ENCODE data around the gene CDH19. TPM values are rescaled to one million over a fixed set of nuclear protein-coding genes. Genes with fewer than 3 reads are reported as not detected.

The CDH19 gene
- polyA plus RNA-seq, 3 donors, result 0.01 TPM; not detected in 2

- WGBS (ENCODE audit: insufficient coverage), result 92% methylated on average over 2 of the region's 6 CpGs
- Histone ChIP-seq H3K4me2 (replicated peaks; ENCODE audit: extremely low read depth, low read length, poor library complexity, severe bottlenecking) (no peak overlapping the region), H3K9ac (ENCODE audit: insufficient read depth, low read length, poor library complexity, severe bottlenecking) (no peak overlapping the region), H3K9me3 (replicated peaks in 1 of 2; ENCODE audit: control insufficient read depth in 1 of 2, insufficient read depth in 1 of 2, low read length in 2 of 2) (no peaks in the 10 kb centered on the region), H3K4me1 (ENCODE audit: control insufficient read depth in 1 of 2, insufficient read depth in 2 of 2, low read length in 2 of 2) (no peaks in the 10 kb centered on the region), H3K27me3 (ENCODE audit: control insufficient read depth in 2 of 2, insufficient read depth in 2 of 2, low read length in 2 of 2) (no peaks in the 10 kb centered on the region), H2AFZ (ENCODE audit: insufficient read depth, low read depth, low read length, poor library complexity, severe bottlenecking) (no peak overlapping the region), H3K27ac (ENCODE audit: low read depth in 1 of 2, low read length in 2 of 2) (no peak overlapping the region), H3K36me3 (replicated peaks in 1 of 2; ENCODE audit: control insufficient read depth in 1 of 2, insufficient read depth in 2 of 2, low read length in 2 of 2) (no peaks in the 10 kb centered on the region), H3K79me2 (ENCODE audit: insufficient read depth, low read length) (no peaks in the 10 kb centered on the region), H3K4me3 (replicated peaks in 1 of 3; ENCODE audit: low read depth in 2 of 3, low read length in 3 of 3) (no peak overlapping the region), H4K20me1 (ENCODE audit: insufficient read depth, low read length) (no peaks in the 10 kb centered on the region)
- no peaks in the 10 kb centered on the region for H3K36me3 Mint-ChIP-seq
- intact Hi-C loops (cut with micrococcal nuclease), result no loop called here
- no peaks in the 10 kb centered on the region for H3K4me1 Mint-ChIP-seq
- no peak for DNase-seq
- no peak overlapping the region for H3K4me3 Mint-ChIP-seq
- no peaks in the 10 kb centered on the region for H3K9me3 Mint-ChIP-seq
- no peak overlapping the region for H3K27ac Mint-ChIP-seq
- no peak for TF ChIP-seq CTCF (IDR thresholded peaks at IDR 0.05)
- no peaks in the 10 kb centered on the region for H3K27me3 Mint-ChIP-seq (ENCODE audit: low read depth in 3 of 3)
These were observed 32.0 kb downstream of the CDH19 start for GRCh38 chr18:66571845-66572244.

GRCh38 chr18:66566616-66567015 lies 37.3 kb downstream of the CDH19 start:
- Mint-ChIP-seq H3K4me1 (no peaks in the 10 kb centered on the region), H3K27ac (no peak overlapping the region), H3K4me3 (no peak overlapping the region), H3K9me3 (no peaks in the 10 kb centered on the region), H3K27me3 (ENCODE audit: low read depth in 3 of 3) (no peaks in the 10 kb centered on the region), H3K36me3 (no peaks in the 10 kb centered on the region)
- no peaks in the 10 kb centered on the region for H3K9me3 ChIP-seq (replicated peaks in 1 of 2; ENCODE audit: control insufficient read depth in 1 of 2, insufficient read depth in 1 of 2, low read length in 2 of 2)
- TF ChIP-seq CTCF (IDR thresholded peaks at IDR 0.05), result no peak
- H3K4me1 ChIP-seq (ENCODE audit: control insufficient read depth in 1 of 2, insufficient read depth in 2 of 2, low read length in 2 of 2), result no peaks in the 10 kb centered on the region
- 93% methylated on average over 3 of the region's 5 CpGs for WGBS (ENCODE audit: insufficient coverage)
- H3K27ac ChIP-seq (ENCODE audit: low read depth in 1 of 2, low read length in 2 of 2), result no peak overlapping the region
- no peaks in the 10 kb centered on the region for H3K27me3 ChIP-seq (ENCODE audit: control insufficient read depth in 2 of 2, insufficient read depth in 2 of 2, low read length in 2 of 2)
- no peak for DNase-seq
- H3K4me3 ChIP-seq (replicated peaks in 1 of 3; ENCODE audit: low read depth in 2 of 3, low read length in 3 of 3), result no peak overlapping the region
- H3K4me2 ChIP-seq (replicated peaks; ENCODE audit: extremely low read depth, low read length, poor library complexity, severe bottlenecking), result no peak overlapping the region
- intact Hi-C loops (cut with micrococcal nuclease), result no loop called here
- H2AFZ ChIP-seq (ENCODE audit: insufficient read depth, low read depth, low read length, poor library complexity, severe bottlenecking), result no peak overlapping the region
- H3K79me2 ChIP-seq (ENCODE audit: insufficient read depth, low read length), result no peaks in the 10 kb centered on the region
- H3K36me3 ChIP-seq (replicated peaks in 1 of 2; ENCODE audit: control insufficient read depth in 1 of 2, insufficient read depth in 2 of 2, low read length in 2 of 2), result no peaks in the 10 kb centered on the region
- H4K20me1 ChIP-seq (ENCODE audit: insufficient read depth, low read length), result no peaks in the 10 kb centered on the region
- no peak overlapping the region for H3K9ac ChIP-seq (ENCODE audit: insufficient read depth, low read length, poor library complexity, severe bottlenecking)
